Type B pancreatic cell (in vitro differentiated cells): ENCODE results near the gene THSD4. TPM values are rescaled to one million over a fixed set of nuclear protein-coding genes. Genes with fewer than 3 reads are reported as not detected.
A peak's percentile ranks its signal among the peaks of the same experiment; 100 is the strongest.

Source experiments
- DNase-seq: peaks from one replicate; pipeline ENCODE4 v3.0.0; 2021; ENCODE audit warnings: mixed read lengths; ENCODE audit not compliant: unreplicated experiment; ENCODE audit errors: extremely low spot score
- H3K27ac Mint-ChIP-seq: 2 replicates; pipeline ENCODE4 v1.8.0; 2021; ENCODE audit warnings: mild to moderate bottlenecking, mixed read lengths
- H3K27me3 Mint-ChIP-seq: 2 replicates; pipeline ENCODE4 v1.8.0; 2021; ENCODE audit warnings: mixed read lengths
- H3K36me3 Mint-ChIP-seq: 2 replicates; pipeline ENCODE4 v1.8.0; 2021; ENCODE audit warnings: mixed read lengths
- H3K4me1 Mint-ChIP-seq: one replicate; pipeline ENCODE4 v1.8.0; 2021; ENCODE audit warnings: mixed read lengths; ENCODE audit not compliant: unreplicated experiment
- H3K4me3 Mint-ChIP-seq: 2 replicates; pipeline ENCODE4 v1.8.0; 2021; ENCODE audit warnings: mild to moderate bottlenecking, mixed read lengths
- H3K9me3 Mint-ChIP-seq: 2 replicates; pipeline ENCODE4 v1.8.0; 2021; ENCODE audit warnings: mixed read lengths
- CTCF ChIP-seq: fragments of 200-600 bp; sonication (generic); conservative IDR thresholded peaks from 2 replicates; pipeline ENCODE4 v1.5.0; 2021; ENCODE audit warnings: antibody characterized with exemption, mild to moderate bottlenecking
- total RNA-seq: library from RNA; stranded (reverse); gene quantifications from 2 replicates; pipeline ENCODE4 v1.2.1, GENCODE V29; 2021; ENCODE audit warnings: low replicate concordance

Gene THSD4
- total RNA-seq, 1 donor from 2014 or later = 43.3 TPM

DNA sequence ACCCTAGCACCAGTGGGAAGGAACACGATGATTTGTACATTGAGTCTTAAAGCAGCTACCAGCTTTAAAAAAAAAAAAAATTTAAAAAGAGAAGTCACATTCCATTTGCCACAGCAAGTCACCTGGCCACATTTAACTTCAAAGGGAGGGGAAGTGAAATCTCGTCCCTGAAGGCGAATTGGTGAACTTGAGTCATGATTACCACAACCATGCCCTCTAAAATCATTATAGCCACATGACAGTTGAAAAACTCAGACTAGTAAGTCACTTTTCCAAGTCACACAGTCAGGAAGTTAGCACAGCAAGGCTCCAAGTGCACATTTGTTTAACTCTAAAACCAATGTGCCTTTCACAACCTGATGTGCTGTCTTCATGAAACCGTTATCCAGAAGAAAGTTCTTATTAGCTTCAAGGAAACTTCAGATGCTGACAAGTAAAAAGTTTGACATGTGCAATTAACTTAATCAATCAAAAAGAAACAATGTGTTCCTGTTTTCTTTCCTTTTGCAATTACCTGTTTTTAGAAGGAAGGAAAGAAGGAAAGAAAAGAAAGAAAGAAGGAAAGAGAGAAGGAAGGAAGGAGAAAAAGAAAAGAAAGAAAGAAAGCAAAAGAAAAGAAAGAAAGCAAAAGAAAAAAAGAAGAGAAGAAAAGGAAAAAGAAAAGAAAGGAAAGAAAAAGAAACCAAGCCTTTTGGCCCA, 8.3 kb upstream of the THSD4 start:
- peaks cover 7% of the 10 kb centered on the region for H3K27me3 Mint-ChIP-seq
- DNase-seq = no peak
- no peak for TF ChIP-seq CTCF
- no peak overlapping the region for H3K4me3 Mint-ChIP-seq
- no peaks in the 10 kb centered on the region for H3K9me3 Mint-ChIP-seq
- H3K36me3 Mint-ChIP-seq = no peaks in the 10 kb centered on the region
- H3K27ac Mint-ChIP-seq = no peak overlapping the region
- H3K4me1 Mint-ChIP-seq = peaks cover 31% of the 10 kb centered on the region

DNA sequence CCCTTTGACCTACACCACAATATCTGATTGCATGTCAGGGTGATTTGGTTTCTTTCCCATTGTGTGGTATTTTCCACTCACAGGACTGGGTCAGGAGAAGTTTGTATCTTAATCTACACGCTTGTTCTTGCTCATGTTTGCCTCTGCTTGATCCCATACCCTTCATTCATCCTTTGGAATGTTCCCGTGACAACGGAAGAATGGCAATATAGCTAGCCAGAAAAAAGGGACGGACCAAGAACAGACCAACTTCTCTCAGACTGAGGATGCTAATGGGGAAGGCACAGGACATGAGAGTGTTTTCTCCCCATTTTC, 7.8 kb upstream of the THSD4 start:
- Mint-ChIP-seq H3K27ac (no peak overlapping the region), H3K36me3 (no peaks in the 10 kb centered on the region), H3K4me3 (no peak overlapping the region), H3K4me1 (peaks cover 33% of the 10 kb centered on the region), H3K9me3 (no peaks in the 10 kb centered on the region), H3K27me3 (peaks cover 8% of the 10 kb centered on the region)
- no peak for TF ChIP-seq CTCF
- DNase-seq = no peak

GRCh38 chr15:71109130-71109529, 6.1 kb upstream of the THSD4 start:
- DNase-seq = no peak
- no peak overlapping the region for H3K4me3 Mint-ChIP-seq
- H3K36me3 Mint-ChIP-seq = no peaks in the 10 kb centered on the region
- TF ChIP-seq CTCF = no peak
- no peaks in the 10 kb centered on the region for H3K9me3 Mint-ChIP-seq
- peaks cover 34% of the 10 kb centered on the region for H3K4me1 Mint-ChIP-seq
- H3K27me3 Mint-ChIP-seq = peaks cover 9% of the 10 kb centered on the region
- H3K27ac Mint-ChIP-seq = no peak overlapping the region

GRCh38 chr15:71109905-71110304, 5.4 kb upstream of the THSD4 start:
- H3K36me3 Mint-ChIP-seq = no peaks in the 10 kb centered on the region
- H3K27me3 Mint-ChIP-seq = peaks cover 11% of the 10 kb centered on the region
- H3K4me1 Mint-ChIP-seq = peaks cover 41% of the 10 kb centered on the region
- no peak overlapping the region for H3K4me3 Mint-ChIP-seq
- no peak for TF ChIP-seq CTCF
- no peak for DNase-seq
- H3K9me3 Mint-ChIP-seq = no peaks in the 10 kb centered on the region
- no peak overlapping the region for H3K27ac Mint-ChIP-seq

GRCh38 chr15:71110405-71111180, 4.7 kb upstream of the THSD4 start:
- Mint-ChIP-seq H3K27me3 (peaks cover 11% of the 10 kb centered on the region), H3K27ac (peak overlapping the region; percentile 69), H3K36me3 (no peaks in the 10 kb centered on the region), H3K4me3 (peak overlapping the region; percentile 48), H3K4me1 (peaks cover 43% of the 10 kb centered on the region), H3K9me3 (no peaks in the 10 kb centered on the region)
- no peak for DNase-seq
- TF ChIP-seq CTCF = no peak
